Left hindlimb (tissue), 1 donor: Measurements from ENCODE around the gene ANO6.

Experiments used
- DNase-seq: peaks from one replicate; pipeline ENCODE4 v3.0.0-alpha.2; 2018

Gene ANO6

GRCh38 chr12:45415393-45415817 is 199.5 kb downstream of the ANO6 start:
- DNase-seq, result no peak

DNA sequence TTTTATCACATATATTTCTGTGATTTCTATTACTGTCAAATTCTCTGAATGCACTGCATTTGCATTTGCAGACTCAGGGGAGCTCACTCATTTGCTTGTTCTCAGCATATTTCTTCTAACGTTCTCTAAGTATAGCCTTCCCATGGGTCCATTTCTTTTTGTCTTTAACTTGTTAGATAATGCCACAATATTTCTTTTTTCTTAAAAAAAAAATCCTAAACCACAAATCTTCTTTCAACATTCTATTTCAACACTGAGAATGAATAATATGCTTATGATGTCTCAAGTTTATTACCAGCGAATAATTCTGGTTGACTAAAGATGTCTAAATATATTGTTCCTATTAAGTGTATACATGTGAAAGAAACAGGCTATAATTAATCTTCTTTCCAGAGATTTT is 200.2 kb downstream of the ANO6 start:
- DNase-seq, result no peak

GRCh38 chr12:45418520-45418919 is 202.6 kb downstream of the ANO6 start:
- DNase-seq, result no peak

DNA sequence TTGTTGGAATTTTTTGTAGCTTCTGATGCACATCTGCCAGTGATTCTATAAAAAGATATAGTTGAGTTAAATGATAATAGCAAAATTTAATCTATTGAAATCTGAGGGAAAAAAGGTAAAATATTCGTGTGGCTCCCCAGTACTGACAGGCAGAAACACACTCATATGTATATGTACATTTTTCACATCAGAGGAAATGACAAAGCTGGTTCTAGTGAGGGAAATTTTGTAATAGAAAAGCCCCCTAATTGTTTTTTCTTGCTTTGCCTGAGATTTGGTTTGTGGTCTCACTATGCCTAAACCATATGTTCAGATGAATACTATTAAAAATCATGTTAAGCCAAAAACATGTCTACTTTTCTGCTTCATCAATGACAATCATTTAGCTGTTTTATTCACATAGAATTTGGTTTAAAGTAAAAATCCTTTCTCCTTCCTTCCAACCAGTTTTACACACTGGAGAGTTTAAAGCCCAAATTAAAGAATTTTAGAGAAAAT is 203.5 kb downstream of the ANO6 start:
- DNase-seq, result no peak

- DNase-seq, result no peak
These were observed 205.8 kb downstream of the ANO6 start for GRCh38 chr12:45421736-45422135.

- no peak for DNase-seq
These were observed 208.0 kb downstream of the ANO6 start for GRCh38 chr12:45423931-45424330.

DNA sequence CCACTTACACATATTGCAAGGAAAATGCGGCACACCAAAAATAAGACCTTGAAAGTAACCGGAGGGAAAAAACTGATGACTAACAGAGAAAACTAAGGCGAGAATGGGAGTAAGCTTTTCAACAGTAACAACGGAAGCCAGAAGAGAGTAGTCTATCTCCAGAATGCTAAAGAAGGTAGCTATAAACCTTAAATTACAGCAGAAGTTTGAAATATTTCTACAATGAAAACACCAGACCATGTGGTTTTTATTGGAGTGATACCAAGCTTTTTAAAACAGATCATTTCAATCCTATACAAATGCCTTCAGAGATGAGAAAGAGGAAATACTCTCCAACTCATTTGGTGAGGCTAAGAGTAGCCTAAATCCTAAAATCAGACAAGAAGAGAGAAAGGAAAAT is 209.5 kb downstream of the ANO6 start:
- no peak for DNase-seq

DNA sequence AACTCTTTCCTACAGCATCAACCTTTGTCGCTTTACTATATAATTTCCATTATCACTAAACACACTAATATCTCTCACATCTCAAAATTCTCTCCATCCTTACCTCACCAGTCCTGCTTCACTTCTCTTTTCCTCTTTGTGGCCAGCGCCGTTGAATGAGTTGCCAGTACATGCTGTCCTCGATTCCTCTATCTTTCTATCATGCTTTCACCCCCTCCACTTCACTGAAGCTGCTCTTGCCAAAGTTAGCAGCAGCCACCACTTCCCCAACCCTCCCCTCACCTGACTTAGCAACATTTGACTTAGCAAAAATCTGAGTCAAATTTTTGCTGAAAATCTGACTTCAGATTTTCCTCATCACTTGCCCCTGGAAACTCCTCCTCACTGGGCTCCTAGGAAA is 210.4 kb downstream of the ANO6 start:
- DNase-seq, result no peak

- no peak for DNase-seq
These were observed 211.1 kb downstream of the ANO6 start for GRCh38 chr12:45427042-45427441.

- no peak for DNase-seq
These were observed 213.9 kb downstream of the ANO6 start for GRCh38 chr12:45429831-45430230.

GRCh38 chr12:45431126-45431525 is 215.2 kb downstream of the ANO6 start:
- no peak for DNase-seq

GRCh38 chr12:45432710-45433109 is 216.8 kb downstream of the ANO6 start:
- no peak for DNase-seq

DNA sequence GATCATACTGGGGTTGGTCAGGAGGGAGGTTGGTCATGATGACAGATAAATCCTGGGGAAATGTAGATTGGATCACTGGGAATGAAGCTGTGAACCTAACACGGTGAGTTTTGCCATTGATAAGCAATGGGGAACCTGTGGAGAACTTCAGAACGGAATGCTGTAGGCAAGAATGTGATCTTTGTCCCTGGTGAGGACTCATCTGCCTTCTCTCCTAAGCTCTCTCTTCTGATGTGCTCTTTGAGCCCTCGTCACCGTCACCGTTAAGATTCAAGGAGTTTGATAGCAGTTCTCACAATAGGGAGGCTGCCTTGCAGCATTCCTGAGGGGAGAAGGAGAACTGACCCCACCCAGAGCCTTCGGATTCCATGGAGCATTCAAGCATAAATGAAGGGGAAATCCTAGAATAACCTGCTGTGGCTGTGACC is 217.6 kb downstream of the ANO6 start:
- no peak for DNase-seq

DNA sequence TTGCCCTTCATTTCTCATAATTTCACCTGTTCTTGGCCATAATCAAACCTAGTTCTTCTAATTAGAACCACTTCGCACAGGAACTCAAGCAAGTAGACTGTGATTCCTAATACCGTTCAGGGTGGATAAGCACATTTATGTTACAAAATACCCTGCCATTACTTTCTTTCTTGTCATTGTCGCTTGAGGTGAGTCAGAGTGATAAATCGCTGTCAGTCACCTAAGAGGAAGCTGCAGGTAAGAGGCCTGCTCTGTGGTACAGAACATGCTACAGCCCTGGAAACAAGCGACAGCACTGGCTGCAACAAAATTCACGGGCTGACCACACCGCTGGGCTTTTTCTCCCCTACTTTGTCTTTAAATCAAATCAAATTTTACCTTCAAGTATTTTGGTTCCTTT is 218.2 kb downstream of the ANO6 start:
- no peak for DNase-seq

DNA sequence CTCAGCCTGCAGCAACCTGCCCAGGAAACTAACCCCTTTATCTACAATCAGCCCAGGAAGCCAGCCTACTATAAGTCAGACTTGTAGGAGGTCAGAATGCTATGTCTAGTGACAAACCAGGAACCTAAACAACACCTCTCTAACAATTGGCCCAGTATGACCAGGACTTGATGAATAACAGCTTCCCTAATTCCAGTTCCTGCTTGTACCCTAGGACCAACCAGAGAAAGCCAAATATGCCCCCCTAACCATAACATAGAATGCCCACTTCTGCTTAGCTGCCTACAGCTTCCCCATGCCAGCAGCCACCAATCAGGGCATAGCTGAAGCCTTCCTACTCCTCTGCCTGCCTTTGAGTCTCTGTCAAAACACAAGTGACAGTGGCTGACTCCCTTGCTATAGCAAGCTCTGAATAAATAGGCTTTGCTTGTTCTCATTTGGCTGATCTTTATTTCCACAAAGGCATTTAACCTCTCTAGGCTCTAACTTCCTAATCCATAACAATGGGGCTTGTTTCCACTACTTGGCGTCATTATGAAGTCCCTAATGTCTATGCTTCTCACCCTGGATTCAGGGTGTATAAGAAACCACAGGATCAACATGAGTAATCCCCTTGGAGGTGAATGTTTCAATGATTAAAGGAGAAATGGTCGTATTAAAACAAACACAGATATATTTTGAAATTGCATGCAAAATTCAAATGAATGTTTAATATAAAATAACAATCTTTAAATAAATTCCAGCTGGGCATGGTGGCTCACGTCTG is 220.2 kb downstream of the ANO6 start:
- no peak for DNase-seq

DNA sequence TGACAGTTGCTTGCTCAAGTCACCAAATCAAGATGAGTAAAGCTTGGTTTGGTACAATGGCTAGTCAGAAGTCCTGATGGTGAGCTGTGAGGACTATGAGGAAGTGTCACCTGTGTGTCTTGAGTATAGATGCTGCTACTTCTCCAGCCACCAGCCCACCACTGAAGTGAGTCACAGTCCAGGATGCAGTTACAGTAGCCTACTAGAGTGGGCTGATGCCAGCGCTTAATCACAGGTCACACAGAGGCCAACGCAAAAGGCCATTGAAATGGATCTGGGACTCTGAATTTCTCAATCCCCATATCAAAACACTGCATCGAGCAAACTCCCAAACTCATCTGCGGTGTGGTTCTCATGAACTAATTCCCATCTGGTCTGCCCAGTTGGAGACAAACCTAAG is 223.1 kb downstream of the ANO6 start:
- DNase-seq, result no peak

- DNase-seq, result no peak
These were observed 230.1 kb downstream of the ANO6 start for GRCh38 chr12:45446013-45446412.

DNA sequence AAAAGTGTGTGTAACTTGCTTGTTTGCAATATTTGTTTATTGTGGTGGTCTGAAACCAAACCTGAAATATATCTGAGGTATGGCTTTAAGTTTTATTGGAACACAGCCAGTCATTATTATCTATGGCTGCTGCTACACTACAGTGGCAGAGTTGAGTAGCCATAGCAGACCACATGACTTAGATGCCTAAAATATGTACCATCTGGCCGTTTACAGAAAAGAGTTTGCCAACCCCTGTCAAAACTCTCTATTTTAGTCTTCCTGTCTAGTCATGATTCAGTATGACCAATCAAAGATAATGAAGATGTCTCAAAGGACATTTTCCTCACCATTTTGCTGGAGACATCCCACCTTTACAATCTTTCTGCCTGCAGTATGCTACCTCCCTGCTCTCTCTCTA is 242.3 kb downstream of the ANO6 start:
- no peak for DNase-seq

GRCh38 chr12:45458854-45459807 is 243.2 kb downstream of the ANO6 start:
- DNase-seq, result no peak

DNA sequence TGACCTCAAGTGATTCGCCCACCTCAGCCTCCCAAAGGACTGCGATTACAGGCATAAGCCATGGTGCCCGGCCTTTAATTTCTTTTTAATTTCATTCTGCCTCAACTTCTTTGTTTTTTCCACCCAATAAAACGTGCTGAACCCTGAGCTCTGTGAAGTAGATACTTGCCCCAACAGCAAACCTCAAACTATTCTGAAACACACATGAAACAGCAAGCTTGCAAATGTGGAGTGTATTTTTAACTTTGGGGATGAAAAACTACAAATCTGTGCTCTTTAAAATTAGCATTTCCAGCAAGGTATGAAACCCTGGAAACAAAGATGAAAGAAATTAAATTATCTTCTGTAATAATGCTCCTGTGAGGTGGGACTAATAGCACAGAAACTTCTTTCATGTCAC is 246.6 kb downstream of the ANO6 start:
- DNase-seq, result no peak

- DNase-seq, result no peak
These were observed 248.8 kb downstream of the ANO6 start for GRCh38 chr12:45464699-45465098.

GRCh38 chr12:45468751-45469615 is 253.1 kb downstream of the ANO6 start:
- no peak for DNase-seq

- no peak for DNase-seq
These were observed 254.0 kb downstream of the ANO6 start for GRCh38 chr12:45469902-45470301.
